GM20431 (cell line): ENCODE measurements around the gene SMIM8.
"Not testable (repeated sequence)": the region's sequence is repeated elsewhere in the genome, so short reads cannot be mapped to it uniquely, and the experiment has no call there.

Experiments used
- in situ Hi-C: fragments of 300-500 bp; cut with MseI, MboI; formaldehyde crosslinking; loops from one replicate; pipeline ENCODE4 v1.15.0; 2020; ENCODE audit warnings: low sequenced_read_pairs; ENCODE audit not compliant: unreplicated experiment

Gene SMIM8, protein sequence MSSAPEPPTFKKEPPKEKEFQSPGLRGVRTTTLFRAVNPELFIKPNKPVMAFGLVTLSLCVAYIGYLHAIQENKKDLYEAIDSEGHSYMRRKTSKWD

DNA sequence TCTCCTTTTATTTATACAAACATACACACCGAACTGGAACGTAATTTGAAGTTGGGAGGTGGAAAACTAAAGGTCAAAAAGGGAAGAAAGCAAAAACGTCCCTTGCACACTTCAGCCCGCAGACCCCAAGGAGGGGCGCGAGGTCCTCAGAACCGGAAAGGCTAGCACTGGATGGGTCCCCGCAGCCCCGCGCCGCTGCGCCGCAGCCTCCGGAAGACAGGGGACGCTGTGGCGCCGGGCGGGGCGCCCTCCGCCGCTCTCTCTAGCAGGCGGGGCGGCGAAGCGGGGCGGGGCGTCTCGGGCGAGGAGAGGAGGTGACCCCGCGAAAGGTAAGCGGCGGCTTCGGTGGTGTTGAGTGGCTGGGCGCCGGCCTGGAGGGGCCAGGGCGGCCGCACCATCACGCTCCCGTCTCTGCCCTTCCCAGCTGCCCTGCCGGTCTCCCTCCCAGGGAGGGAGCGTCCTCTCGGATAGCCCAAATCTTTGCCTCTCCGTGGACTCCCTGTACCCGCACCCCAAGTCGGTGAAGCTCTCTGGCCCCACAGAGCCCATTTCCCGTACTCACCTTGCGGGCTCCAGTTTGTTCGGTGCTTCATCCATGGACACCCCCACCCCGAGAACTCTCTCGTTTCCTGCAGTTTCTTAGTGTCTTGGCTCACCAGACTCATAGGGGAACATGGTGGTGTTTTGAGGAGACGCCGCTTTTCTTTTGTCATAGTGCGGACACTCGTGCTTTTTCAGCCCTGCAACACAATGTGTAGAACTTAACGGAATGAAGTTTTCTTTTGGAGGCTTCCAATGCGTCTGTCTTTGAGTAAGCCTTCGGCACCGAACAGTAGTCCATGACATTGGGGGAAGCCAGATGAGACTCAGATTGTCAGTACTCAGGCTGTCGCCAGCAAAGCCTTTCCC is at the start of gene SMIM8:
Gene SMIM8 (plus strand): TSS at position 285 of the 909 bp plus-strand sequence. CDS start 14,444 bp downstream, outside the sequence.
- in situ Hi-C loops = no loop called here

DNA sequence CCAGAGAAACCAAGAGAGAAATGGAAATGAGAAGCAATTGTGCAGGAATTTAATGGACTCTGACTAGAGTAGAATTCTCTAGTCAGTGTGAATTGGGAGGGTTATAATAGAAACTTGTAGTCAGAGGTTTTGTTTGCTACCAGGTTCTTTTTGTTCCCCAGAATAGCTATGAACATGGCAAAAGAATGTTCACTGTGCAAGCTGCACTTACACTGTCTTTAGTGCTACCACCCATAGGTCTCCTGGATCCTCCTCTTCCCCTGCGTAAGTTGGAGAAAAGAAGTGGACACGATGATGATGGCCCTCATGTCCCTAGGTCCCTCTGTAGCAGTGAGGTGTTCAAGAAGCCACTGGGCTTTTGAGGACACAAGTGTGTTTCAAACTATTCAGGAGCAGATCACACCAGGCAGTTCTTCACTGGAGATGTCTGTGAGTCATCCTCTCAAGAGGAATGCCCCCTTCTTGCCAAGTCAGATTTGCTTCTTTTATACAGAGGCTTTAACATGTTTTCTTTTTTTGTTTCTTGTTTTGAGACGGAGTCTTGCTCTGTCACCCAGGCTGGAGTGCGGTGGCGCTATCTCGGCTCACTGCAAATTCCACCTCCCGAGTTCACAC is 47.6 kb upstream of the SMIM8 start:
- in situ Hi-C loops = no loop called here

DNA sequence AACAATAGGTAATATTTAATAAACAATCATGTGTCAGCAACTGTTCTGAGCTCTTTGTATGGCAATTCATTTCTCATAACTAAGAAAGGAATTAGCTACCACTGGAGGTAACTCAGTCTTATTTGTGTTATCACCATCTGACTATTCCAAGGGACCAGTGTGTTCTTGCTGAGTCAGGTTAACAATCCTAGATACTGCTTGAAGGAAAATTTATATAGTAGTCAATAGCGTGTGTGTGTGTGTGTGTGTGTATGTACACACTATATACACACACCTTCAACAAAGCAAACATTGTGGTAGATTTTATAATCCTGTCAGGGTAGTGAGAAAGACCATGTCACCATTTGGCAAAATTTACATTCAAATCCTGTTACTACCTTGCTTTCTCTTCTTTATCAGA is 45.8 kb upstream of the SMIM8 start:
- in situ Hi-C loops = no loop called here

DNA sequence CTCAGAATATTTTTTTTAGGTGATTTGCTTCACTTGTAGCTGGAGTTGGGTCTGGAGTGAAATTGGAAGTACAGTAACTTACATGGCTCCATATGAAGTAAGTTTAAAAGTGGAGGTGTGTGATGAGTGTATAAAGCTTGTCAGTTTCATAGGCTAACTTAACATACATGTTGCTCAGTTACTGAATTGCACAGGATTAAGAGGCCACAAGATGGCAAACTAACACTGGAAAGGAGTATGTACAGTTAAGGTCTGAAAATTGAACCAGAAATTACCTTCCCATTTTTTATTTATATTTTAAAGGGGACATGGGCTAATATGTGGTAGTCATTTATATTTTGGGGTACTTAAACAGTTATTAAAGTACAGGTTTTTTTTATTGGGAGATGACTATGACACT is 45.3 kb upstream of the SMIM8 start:
- in situ Hi-C loops = no loop called here

DNA sequence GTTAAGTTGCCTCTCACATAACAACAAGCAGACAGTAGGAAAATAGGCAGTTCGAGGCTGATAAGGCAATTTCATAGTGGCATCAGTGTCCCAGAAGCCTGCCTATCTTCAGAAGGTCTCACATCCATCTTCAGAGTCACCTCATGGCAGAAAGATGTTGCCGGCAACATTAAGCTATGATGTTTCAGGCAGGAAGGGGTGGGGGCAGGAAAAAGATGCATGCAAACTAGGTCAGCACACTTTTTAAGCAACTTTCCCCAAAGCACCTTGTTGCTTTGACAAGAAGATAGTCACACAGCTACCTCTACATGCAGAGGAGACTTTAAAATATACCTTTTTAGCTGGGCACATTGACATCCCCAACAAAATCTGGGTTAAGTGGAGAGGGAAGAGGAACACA is 43.2 kb upstream of the SMIM8 start:
- in situ Hi-C loops = no loop called here

DNA sequence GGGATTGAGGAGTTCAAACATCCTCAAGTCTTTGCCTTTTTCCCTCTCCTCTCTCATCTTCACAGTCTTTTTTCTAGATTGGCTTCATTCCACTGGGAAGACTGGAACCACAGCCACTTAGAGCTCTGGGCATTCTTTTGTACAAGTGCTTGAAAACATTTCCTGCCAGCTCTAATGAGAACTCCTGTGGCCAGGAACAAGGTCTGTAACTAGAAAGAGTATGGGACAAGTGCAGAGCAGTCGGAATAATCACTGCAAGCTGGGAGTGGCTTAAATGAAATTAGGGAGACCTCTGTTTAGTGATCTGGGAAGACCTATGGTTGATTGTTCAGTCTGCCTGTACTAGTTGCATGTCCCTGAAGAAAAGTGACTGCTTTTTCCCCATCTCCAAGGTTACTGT is 41.0 kb upstream of the SMIM8 start:
- in situ Hi-C loops = no loop called here

DNA sequence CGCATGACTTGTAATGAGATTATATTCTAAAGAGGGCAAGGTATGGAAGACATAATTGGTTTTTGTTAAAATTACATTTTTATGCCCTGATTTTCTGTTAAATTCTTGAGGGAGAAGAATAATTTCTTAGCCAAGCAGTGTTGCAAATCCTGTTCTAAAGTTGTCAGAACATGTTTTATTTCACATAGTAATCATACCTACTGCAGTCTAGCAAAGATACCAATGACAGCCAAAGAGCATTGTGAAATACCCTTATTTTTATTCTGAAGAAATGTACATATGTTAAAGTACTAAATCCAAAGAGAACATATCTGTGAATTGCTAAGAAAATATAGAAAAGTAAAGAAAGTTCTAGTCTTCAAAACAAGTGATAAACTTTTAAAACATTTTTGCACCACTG is 39.6 kb upstream of the SMIM8 start:
- in situ Hi-C loops = no loop called here

DNA sequence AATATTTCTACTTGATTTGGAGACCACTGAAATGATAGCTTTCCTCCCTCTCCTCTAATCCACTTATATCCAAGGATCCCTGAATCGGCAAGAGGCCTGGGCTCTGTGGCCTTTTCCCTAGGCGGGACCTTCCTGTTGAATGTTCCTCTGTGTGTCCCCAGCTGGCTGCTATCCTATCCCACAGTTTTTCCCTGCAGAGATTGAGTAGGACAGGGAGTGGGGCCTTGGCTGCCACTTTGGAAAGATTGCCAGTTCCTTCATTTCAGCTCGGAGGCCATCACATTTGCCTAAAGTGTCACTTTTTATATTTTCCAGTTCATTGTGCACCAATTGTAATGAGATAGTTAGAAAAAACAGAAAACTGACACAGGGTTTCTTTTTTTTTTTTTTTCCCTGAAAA is 38.9 kb upstream of the SMIM8 start:
- in situ Hi-C loops = no loop called here

DNA sequence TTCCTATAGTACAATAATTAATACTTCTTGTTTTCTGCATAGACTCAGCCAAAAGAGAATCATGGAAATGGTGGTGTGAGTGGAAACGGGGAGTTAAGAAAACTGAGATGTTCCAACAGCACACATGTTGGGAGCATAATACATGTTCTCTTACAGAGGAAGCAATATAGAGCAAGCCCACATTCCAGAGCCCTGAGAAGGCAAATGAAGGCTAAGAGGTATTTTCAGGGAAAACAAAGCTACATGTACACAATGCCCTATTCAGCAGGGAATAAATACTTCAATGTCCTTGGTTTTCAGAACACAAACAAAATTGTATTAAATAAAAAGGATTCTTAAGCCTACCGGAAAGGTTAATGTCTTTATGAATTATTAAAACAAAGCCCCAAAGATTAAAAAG is 35.1 kb upstream of the SMIM8 start:
- in situ Hi-C loops = no loop called here

DNA sequence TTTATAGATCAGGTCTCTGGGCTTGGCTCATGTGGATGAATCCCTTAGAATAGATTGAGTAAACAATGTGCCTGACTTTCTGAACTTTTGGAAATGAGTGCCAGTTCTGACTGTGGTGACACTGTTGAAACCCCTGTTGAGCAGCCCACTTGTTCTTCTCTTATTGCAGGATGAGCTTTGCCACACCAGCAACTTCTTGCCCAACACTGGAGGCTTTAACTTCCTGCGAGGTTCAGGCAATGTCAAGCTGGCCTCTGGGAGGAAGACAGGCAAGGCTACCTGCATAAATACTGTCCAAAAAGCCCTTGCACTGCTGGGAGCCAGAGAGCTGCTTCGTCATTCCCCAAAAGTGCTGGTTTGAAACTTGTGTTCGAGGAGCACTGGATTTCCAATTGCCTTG is 32.8 kb upstream of the SMIM8 start:
- in situ Hi-C loops = no loop called here

DNA sequence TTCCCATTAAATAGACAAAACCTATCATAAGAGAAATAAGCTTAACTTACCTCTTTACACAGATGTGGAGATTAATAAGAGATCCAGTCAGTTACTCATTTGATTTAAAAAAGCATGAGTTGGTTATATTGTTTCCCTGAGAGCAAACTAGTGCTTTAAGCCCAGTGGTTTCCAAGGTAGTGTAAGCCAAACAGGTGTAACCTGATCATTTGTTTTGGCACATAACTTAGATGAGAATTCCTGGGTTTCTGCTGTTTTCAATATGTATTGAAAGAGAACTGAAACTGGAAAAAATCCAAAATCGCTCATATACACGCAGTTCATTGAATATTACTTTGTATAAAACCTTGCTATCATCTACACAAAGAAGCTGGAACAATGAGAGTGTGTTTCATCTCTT is 30.5 kb upstream of the SMIM8 start:
- in situ Hi-C loops = no loop called here

DNA sequence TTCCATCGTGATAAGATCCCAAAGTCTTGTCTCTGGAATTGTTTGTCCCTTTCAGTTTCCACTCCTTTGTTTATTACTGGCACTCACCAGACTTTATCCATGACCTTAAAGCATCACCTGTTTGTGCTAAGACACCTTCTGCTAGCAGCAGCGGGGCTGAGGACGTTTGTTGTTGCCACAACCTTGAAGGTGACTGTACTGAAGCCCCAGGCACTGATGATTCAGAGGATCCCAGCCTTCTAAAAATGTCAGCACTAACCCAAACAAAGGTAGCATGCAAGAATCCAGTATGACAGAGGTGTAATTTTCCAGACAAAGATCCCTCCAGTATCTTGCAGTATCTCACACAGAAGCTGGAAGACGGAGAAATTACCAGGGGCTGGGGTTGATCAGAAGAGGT is 28.9 kb upstream of the SMIM8 start:
- in situ Hi-C loops = no loop called here

DNA sequence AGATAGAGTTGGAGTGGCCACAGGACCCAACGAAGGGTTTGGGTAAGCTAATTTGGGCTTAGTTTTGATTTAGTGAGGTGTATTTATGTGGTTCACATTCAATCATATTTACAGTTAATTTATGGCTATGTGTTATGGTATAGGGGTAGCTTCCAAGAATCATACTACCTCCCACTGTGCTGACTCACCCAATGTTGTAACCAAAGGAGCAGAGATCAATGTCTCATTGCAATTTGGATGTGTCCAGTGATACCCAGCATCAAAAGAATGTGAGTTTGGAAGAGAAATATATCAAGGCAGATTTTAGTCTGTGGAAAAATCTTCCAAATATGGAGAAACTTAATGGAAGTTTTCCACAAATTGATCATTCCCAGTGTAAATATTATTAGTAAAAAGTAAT is 25.3 kb upstream of the SMIM8 start:
- in situ Hi-C loops = no loop called here

DNA sequence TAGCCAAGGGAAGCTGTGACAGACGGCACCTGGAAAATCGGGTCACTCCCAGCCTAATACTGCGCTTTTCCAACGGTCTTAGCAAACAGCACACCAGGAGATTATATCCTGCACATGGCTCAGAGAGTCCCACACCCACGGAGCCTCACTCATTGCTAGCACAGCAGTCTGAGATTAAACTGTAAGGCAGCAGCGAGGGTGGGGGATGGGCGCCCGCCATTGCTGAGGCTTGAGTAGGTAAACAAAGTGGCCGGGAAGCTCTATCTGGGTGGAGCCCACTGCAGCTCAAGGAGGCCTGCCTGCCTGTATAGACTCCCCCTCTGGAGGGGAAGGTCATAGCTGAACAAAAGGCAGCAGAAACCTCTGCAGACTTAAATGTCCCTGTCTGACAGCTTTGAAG is 21.1 kb upstream of the SMIM8 start:
- in situ Hi-C loops = not testable (repeated sequence)

DNA sequence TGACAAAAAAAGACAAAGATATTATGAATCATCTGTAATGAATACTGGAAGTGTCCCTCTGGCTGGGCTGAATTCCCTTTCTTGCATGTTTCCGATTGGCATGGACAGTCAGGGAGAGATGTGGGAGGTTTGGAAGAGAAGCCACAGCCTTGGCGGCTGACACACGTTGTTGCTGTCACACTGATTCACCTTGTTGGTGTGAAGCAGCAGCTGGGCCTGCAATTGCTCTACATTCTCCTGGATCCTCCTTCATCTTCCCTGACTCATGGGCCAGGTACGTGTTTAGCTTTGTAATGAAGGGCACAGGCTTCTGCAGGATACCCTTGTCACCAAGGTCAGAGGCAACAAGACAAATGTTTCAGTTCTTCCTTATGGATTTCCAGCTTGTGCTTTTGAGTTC is 13.4 kb upstream of the SMIM8 start:
- in situ Hi-C loops = no loop called here

DNA sequence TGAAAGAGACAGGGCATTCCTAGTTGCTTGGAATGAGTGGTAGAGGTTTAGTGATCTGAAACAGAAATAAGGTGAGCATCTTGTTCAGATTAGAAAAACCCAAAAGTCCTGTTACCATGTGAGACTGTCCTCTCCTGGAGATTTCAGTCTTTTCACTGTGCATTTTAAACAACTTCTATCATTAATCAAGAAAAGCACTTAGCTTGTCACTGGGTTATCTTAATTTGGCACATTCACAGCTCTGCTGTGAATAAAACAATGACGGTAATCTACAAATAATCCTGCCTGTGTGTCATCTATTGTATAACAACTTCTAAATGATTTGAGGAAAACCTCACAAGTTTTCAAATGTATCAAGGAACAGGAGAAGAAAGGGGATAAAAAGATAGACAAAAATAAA is 9.5 kb upstream of the SMIM8 start:
- in situ Hi-C loops = no loop called here

DNA sequence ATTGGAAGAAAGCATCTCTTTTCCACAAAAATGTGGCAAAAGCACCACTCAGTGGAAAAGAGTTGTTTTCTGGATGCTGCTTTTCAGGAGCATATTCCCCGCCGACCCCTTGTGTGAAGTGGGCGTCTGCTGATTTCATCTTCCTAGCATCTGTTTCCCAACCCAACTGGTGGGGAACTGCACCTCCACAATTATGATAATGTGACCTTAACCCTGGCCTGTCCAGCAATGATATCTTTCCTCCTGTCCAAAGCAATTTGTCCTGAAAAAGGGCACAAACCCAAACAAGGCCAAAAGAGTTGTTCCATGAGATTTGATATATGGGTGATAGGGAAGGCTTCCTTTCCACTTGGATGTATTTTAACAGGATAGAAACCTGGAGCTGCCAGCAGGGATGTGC is 7.3 kb upstream of the SMIM8 start:
- in situ Hi-C loops = no loop called here

DNA sequence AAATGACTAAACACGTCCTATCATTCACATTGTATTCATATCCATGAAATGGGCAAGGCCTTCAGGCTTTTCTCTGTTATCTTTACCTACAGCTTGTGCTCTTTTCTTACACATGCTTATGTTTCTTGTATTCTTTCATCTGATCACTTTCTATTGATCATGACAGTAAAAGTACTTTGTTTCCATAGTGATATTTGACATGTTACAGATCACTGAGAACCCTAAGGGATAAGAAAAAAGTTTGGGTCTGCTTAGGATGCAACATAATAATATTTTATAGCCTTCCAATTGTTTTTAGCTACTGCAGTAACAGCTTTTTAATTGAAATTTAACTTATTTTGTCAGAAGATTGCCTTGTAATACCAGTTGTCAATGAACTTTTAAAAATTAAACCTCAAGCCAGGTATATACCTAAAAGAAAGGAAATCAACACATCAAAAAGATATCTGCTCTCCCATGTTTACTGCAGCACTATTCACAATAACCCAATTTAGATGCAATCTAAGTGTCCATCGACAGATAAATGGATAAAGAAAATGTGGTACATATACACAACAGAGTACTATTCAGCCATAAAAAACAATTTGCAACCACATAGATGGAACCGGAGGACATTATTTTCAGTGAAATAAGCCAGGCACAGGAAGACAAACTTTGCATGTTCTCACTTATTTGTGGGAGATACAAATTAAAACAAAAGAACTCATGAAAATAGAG is 3.0 kb upstream of the SMIM8 start:
- in situ Hi-C loops = no loop called here

DNA sequence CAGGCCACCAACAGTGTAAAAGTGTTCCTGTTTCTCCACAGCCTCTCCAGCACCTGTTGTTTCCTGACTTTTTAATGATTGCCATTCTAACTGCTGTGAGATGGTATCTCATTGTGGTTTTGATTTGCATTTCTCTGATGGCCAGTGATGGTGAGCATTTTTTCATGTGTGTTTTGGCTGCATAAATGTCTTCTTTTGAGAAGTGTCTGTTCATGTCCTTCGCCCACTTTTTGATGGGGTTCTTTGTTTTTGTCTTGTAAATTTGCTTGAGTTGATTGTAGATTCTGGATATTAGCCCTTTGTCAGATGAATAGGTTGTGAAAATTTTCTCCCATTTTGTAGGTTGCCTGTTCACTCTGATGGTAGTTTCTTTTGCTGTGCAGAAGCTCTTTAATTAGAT is 1.5 kb downstream of the SMIM8 start:
- in situ Hi-C loops = not testable (repeated sequence)

DNA sequence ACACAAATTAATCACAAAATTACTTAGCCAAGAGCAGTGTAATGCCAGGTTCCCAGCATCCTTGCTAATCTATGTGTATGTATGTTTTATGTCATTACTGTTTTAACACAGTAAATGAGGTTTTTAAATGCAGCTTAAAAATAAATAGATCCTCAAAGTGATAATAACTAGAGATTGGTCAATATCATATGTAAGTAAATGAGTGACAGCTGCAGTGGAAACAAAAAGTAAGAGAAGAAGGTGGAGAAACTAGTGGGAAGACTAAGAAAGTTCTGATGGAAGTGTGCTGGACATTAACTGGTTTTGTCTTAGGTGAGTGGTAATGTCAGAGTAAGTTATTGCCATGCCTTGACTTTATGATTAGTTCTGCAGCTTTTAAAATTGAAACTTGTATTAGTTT is 8.6 kb downstream of the SMIM8 start:
- in situ Hi-C loops = no loop called here

DNA sequence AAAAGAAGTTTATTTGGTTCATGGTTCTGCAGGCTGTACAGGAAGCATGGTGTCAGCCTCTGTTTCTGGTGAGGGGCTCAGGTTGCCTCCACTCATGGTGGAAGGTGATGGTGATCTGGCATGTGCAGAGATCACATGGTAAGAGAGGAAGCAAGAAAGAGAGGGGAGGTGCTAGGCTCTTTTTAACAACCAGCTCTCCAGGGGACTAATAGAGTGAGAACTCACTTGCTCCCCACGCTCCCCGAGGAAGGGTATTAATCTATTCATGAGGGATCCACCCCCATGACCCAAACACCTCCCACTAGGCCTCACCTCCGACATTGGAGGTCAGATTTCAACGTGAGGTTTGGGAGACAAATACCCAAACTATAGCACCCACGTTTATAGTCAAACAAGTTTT is 10.6 kb downstream of the SMIM8 start:
- in situ Hi-C loops = no loop called here
